Spinal cord (tissue), 4 donors: Measurements from ENCODE around the gene KANSL1. TPM values are rescaled to one million over a fixed set of nuclear protein-coding genes. Genes with fewer than 3 reads are reported as not detected.

ENCODE experiments used
- polyA plus RNA-seq, 2 donors: library from polyadenylated mRNA; unstranded; fragments of 120-200 nt; gene quantifications; one replicate each; pipeline ENCODE4 v1.2.1, GENCODE V29; 2013; ENCODE audit not compliant: insufficient read length in 2 of 2
- small RNA-seq: library from RNA; depleted of rRNA; stranded (forward); fragments of <200 nt; gene quantifications from one replicate; pipeline ENCODE3, GENCODE V24; 2014; ENCODE audit warnings: low replicate concordance
- total RNA-seq, 2 donors: library from RNA; depleted of rRNA in 1 of 2; stranded (reverse); fragments of 120-200 nt in 1 of 2; fragments of >200 nt in 1 of 2; gene quantifications; one replicate each; pipeline versions ENCODE4 v1.2.3 to v1.2.4, GENCODE V29; 2013 to 2014

Gene KANSL1
- total and polyA plus RNA-seq, 4 donors = 49.4 to 117 (median 89.9) TPM

Small RNAs within 50 kb of the gene (small RNA-seq; reads per million reads assigned to genes)
- not detected for gene RF00019

Other genes with a start within 250 kb of the KANSL1 start
- 1 to 10 TPM in 1 of 2 donors, under 1 TPM in 1; 0.66 to 3.1 TPM for gene STH, start 194.2 kb downstream of the KANSL1 start, total RNA-seq
- 1 to 10 TPM in 1 of 2 donors, not detected in 1; 2.4 TPM for gene STH, start 194.2 kb downstream of the KANSL1 start, polyA plus RNA-seq
- 1 to 10 TPM; 3.3 to 5.2 TPM for gene LRRC37A, start 101.7 kb upstream of the KANSL1 start, total RNA-seq
- 1 to 10 TPM; 3.5 to 8.0 TPM for gene LRRC37A, start 101.7 kb upstream of the KANSL1 start, polyA plus RNA-seq
- gene ARL17B, start 168.3 kb upstream of the KANSL1 start, total RNA-seq = 10 to 100 TPM; 12.7 to 15.2 TPM
- gene ARL17B, start 168.3 kb upstream of the KANSL1 start, polyA plus RNA-seq = 10 to 100 TPM; 16.1 to 18.6 TPM